Upper lobe of right lung (tissue), 1 donor: ENCODE measurements around the gene NDUFAF8. TPM values are rescaled to one million over a fixed set of nuclear protein-coding genes. Genes with fewer than 3 reads are reported as not detected.

Experiments
- ATAC-seq: fragments of 200-7000 bp; cut with Tn5 transposase; one replicate; pipeline ENCODE4 v1.9.1; 2020; ENCODE audit warnings: mild to moderate bottlenecking, moderate library complexity
- DNase-seq: peaks from one replicate; pipeline ENCODE4 v3.0.0-alpha.2; 2020
- H3K27ac ChIP-seq: fragments of 200-600 bp; one replicate; pipeline ENCODE4 v1.8.0; 2022
- H3K27me3 ChIP-seq: fragments of 200-600 bp; one replicate; pipeline ENCODE4 v1.8.0; 2022; ENCODE audit warnings: mild to moderate bottlenecking
- H3K36me3 ChIP-seq: fragments of 200-600 bp; one replicate; pipeline ENCODE4 v1.8.0; 2022
- H3K4me1 ChIP-seq: fragments of 200-600 bp; one replicate; pipeline ENCODE4 v1.8.0; 2022
- H3K4me3 ChIP-seq: fragments of 200-600 bp; one replicate; pipeline ENCODE4 v1.8.0; 2022; ENCODE audit warnings: mild to moderate bottlenecking
- H3K9me3 ChIP-seq: fragments of 200-600 bp; one replicate; pipeline ENCODE4 v1.8.0; 2022
- intact Hi-C: fragments of 100-400 bp; cut with DNase I; formaldehyde crosslinking; loops from one replicate; pipeline ENCODE4 v1.11.0; 2022
- total RNA-seq: library from RNA; stranded (reverse); fragmentation: NEBNext Ultra II Directional; extraction: Animal tissue kit (Norgen Biotek cat#: 25700); gene quantifications from one replicate; pipeline ENCODE4 v1.2.1, GENCODE V29; 2021
- TF ChIP-seq, protein P1 (sequence below): fragments of 200-600 bp; IDR thresholded peaks from one replicate; pipeline ENCODE4 v1.8.0; 2022; ENCODE audit warnings: antibody characterized with exemption
- donor health status: DM: no; HTN: yes; CAD: no; lungs with severe emphysema.

The NDUFAF8 gene
- total RNA-seq, 1 donor from 2014 or later = 32.6 TPM

DNA sequence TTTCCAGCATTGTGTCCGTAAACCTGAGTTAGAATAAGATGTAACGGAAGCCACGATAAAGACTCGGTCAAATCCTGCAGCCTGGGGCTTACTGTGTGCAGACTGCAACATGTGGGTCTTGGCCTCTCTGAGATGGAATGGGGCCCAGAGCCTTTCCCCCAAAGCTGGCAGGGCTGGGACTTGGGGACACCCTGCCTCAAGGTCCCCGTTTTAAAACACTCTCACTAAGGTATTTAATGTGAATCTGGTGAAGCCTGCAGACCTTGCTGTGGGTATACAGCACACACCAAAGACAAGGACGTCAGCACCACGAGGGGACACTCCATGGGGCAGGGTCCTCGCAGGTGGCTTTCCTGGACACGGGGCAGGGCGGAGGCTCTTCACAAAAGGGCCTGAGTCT is 2.1 kb downstream of the NDUFAF8 start:
- no peak overlapping the region for H3K4me3 ChIP-seq
- TF ChIP-seq, protein P1, sequence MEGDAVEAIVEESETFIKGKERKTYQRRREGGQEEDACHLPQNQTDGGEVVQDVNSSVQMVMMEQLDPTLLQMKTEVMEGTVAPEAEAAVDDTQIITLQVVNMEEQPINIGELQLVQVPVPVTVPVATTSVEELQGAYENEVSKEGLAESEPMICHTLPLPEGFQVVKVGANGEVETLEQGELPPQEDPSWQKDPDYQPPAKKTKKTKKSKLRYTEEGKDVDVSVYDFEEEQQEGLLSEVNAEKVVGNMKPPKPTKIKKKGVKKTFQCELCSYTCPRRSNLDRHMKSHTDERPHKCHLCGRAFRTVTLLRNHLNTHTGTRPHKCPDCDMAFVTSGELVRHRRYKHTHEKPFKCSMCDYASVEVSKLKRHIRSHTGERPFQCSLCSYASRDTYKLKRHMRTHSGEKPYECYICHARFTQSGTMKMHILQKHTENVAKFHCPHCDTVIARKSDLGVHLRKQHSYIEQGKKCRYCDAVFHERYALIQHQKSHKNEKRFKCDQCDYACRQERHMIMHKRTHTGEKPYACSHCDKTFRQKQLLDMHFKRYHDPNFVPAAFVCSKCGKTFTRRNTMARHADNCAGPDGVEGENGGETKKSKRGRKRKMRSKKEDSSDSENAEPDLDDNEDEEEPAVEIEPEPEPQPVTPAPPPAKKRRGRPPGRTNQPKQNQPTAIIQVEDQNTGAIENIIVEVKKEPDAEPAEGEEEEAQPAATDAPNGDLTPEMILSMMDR = no peak
- DNase-seq = no peak
- no peaks in the 10 kb centered on the region for H3K27me3 ChIP-seq
- H3K36me3 ChIP-seq = peaks cover 6% of the 10 kb centered on the region
- ATAC-seq = no peak
- peaks cover 19% of the 10 kb centered on the region for H3K4me1 ChIP-seq
- intact Hi-C loops = no loop called here
- no peak overlapping the region for H3K27ac ChIP-seq
- no peaks in the 10 kb centered on the region for H3K9me3 ChIP-seq

DNA sequence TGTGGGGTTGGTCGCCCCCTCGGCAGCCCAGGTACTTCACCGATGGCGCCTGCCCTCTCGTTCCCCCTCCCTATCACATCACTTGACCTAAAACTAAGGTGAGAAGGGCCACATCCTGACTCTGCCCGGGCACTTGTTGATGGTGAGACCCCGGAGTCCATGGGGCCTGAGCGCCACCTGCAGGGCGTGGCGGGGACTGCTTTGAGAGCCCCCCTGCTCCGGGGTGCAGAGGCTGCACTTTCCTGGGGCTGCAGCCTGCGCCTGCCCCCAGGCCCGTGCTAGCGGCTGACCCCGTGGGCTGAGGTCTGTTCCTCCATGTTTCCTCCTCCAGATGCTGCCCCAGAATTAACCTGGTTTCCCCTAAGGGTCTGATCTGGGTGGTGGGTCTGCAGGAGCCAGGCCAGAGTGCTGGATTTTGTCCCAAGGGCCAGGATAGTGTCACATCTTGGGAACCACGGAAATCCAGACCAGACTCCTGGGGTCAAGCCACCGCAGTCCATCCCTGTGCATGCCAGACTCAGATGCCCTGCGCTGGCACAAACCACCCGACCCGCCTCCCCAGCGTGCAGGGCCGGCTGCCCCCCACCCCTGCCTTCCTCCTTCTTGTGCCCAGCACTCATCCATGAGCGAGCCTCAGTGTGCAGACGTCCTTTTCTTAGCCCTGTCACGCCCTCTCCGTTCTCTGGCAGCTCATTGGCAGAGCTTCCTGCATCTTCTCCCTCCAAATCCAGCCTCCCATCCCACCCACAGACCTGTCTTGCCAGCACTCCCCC is 2.7 kb downstream of the NDUFAF8 start:
- peaks cover 19% of the 10 kb centered on the region for H3K4me1 ChIP-seq
- no peak overlapping the region for H3K4me3 ChIP-seq
- TF ChIP-seq, protein P1 = peak; percentile 76
- H3K9me3 ChIP-seq = no peaks in the 10 kb centered on the region
- peak; percentile 30 for ATAC-seq
- intact Hi-C loops = no loop called here
- H3K27me3 ChIP-seq = no peaks in the 10 kb centered on the region
- H3K36me3 ChIP-seq = peaks cover 6% of the 10 kb centered on the region
- DNase-seq = no peak
- no peak overlapping the region for H3K27ac ChIP-seq

DNA sequence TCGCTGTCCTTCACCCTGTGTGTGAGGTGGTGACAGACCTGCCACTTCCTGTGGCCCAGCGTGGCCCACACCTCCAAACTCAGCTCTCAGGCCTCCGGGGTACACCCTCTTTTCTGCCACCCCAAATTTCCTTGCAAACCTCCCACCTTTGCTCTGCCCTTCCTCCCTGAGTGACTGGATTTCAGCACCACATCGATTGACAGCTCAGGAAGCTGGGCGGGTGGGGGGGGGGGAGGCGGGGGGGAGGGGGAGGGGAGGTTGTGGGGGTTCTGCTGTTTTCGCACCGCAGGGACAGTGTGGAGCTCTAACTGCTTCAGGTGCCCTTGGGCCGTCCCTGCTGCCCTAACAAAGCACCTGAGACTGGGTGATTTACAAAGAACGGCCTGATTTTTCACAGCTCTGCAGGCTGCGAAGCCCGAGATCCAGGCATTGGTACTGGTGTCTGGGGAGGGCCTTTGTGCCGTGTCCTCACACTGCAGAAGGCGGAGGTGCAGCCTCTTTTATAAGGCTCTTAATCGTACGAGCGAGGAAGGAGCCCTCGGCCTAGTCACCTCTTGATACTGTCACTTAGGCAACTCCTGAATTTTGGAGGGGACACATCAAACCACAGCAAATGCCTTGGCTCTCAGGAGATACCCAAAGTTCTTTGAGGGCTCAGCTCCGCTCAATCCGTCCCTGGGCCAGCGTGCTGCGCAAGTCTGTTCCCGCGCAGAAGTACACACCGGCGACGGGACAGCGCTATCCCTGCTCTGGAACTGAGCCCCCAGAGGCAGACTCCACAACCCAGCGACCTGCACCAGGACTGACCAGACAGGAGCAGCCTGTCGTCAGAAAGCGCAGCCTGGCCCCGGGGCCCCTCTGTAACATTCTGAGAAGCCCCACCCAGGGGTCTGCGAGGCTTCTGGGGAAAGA is 3.6 kb downstream of the NDUFAF8 start:
- Histone ChIP-seq H3K9me3 (no peaks in the 10 kb centered on the region), H3K36me3 (peaks cover 6% of the 10 kb centered on the region), H3K27me3 (no peaks in the 10 kb centered on the region), H3K4me1 (peaks cover 11% of the 10 kb centered on the region), H3K4me3 (no peak overlapping the region), H3K27ac (no peak overlapping the region)
- TF ChIP-seq, protein P1 = no peak
- DNase-seq = no peak
- intact Hi-C loops = no loop called here
- no peak for ATAC-seq

DNA sequence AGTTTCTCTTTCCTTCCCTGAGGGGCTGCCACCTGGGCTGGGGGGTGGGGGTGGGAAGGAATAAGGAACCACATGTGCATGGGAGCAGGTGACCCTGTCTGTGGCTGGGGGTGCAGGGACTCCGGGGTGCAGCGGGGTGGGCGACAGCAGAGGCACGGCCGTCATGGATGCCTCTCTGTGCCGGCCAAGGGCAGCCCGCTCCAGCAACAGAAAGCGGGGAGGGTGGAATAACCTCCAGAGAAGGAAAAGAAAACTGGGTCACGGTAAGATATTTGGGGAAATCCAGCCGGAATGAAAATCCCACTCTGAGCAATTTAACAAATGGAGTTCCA is 4.2 kb downstream of the NDUFAF8 start:
- no peaks in the 10 kb centered on the region for H3K9me3 ChIP-seq
- H3K4me1 ChIP-seq = peaks cover 6% of the 10 kb centered on the region
- no peak for DNase-seq
- H3K4me3 ChIP-seq = no peak overlapping the region
- ATAC-seq = no peak
- peaks cover 6% of the 10 kb centered on the region for H3K36me3 ChIP-seq
- TF ChIP-seq, protein P1 = no peak
- no peaks in the 10 kb centered on the region for H3K27me3 ChIP-seq
- H3K27ac ChIP-seq = no peak overlapping the region
- intact Hi-C loops = no loop called here

DNA sequence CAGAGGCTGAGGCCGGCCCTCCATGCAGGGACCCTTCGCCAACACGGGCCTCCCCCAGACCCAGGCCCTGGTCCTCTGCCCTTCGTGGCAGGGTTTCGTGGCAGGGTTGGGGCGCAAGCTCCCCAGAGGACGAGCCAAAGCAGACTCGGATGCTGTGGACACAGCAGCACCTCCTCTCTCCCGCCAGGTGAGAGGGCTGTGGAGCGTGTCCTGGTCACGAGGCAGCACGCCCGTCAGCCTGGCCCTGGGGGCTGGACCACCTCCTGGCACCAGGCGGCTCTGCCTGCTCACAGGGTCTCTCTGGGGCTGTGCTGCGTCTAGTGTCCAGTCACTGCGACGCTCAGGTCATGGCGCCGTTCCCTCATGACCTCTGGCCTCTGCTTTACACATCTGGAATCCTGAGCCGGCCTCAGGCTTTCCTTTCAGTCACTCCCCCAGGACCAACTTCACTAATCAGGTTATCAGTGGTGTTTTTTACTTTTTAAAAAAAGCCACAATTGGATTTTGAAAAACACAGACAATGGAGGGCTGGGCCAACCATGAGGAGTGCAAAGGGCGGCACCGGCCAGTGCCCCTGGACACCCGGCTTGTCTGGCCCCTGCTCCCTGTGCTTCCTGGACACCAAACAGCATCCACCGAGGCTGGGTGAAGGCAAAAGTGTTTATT is 5.4 kb downstream of the NDUFAF8 start:
- no peak overlapping the region for H3K4me3 ChIP-seq
- no peaks in the 10 kb centered on the region for H3K9me3 ChIP-seq
- H3K4me1 ChIP-seq = peaks cover 6% of the 10 kb centered on the region
- no peak for DNase-seq
- intact Hi-C loops = no loop called here
- peaks cover 7% of the 10 kb centered on the region for H3K36me3 ChIP-seq
- H3K27ac ChIP-seq = no peak overlapping the region
- H3K27me3 ChIP-seq = no peaks in the 10 kb centered on the region
- TF ChIP-seq, protein P1 = no peak
- no peak for ATAC-seq
